GM10248 (cell line): Measurements from ENCODE around the gene SYT2.

Experiments used
- CTCF ChIA-PET: fragments of 300-600 bp; sonication (Branson Sonifier 250); formaldehyde crosslinking; extraction: SDS; loops from one replicate; lab custom pipeline; 2021; ENCODE audit warnings: antibody characterized with exemption; lab: Yijun Ruan, JAX
- POLR2A ChIA-PET: fragments of 350-650 bp; sonication (Branson Sonifier 250); formaldehyde crosslinking; extraction: SDS; loops from one replicate; lab custom pipeline; 2020; ENCODE audit warnings: antibody characterized with exemption; lab: Yijun Ruan, JAX
- DNase-seq: peaks from one replicate; pipeline ENCODE4 v3.0.0; 2012; ENCODE audit errors: extremely low spot score
- TF ChIP-seq, protein P1 (sequence below): IDR thresholded peaks from 2 replicates; pipeline ENCODE4 v1.5.1; 2012; ENCODE audit warnings: mild to moderate bottlenecking, low read depth; ENCODE audit errors: extremely low read depth, missing control alignments, control extremely low read depth

SYT2 gene

GRCh38 chr1:202590975-202591411 lies 119.3 kb downstream of the SYT2 start:
- POLR2A ChIA-PET: no interaction called here
- CTCF ChIA-PET: interaction anchor here (1.0 to 1.4 kb wide), 2 partner anchors 9 to 20 kb away, joined by 3 to 5 read pairs; no protein-coding TSS in a partner anchor
- DNase-seq: no peak
- TF ChIP-seq, protein P1, sequence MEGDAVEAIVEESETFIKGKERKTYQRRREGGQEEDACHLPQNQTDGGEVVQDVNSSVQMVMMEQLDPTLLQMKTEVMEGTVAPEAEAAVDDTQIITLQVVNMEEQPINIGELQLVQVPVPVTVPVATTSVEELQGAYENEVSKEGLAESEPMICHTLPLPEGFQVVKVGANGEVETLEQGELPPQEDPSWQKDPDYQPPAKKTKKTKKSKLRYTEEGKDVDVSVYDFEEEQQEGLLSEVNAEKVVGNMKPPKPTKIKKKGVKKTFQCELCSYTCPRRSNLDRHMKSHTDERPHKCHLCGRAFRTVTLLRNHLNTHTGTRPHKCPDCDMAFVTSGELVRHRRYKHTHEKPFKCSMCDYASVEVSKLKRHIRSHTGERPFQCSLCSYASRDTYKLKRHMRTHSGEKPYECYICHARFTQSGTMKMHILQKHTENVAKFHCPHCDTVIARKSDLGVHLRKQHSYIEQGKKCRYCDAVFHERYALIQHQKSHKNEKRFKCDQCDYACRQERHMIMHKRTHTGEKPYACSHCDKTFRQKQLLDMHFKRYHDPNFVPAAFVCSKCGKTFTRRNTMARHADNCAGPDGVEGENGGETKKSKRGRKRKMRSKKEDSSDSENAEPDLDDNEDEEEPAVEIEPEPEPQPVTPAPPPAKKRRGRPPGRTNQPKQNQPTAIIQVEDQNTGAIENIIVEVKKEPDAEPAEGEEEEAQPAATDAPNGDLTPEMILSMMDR: no peak

GRCh38 chr1:202590126-202590525 lies 120.1 kb downstream of the SYT2 start:
- TF ChIP-seq, protein P1: no peak
- ChIA-PET CTCF (interaction anchor here (0.8 to 1.2 kb wide), 3 partner anchors 10 to 277 kb away, joined by 3 to 5 read pairs (median 3); no protein-coding TSS in a partner anchor), POLR2A (no interaction called here)
- no peak for DNase-seq

GRCh38 chr1:202589190-202589930 lies 120.9 kb downstream of the SYT2 start:
- TF ChIP-seq, protein P1: no peak
- CTCF ChIA-PET: interaction anchor here (1.2 kb wide), 1 partner anchor 14 kb away, joined by 3 read pairs; no protein-coding TSS in a partner anchor
- POLR2A ChIA-PET: interaction anchor here (0.6 kb wide), 1 partner anchor 105 kb away, joined by 3 read pairs; no protein-coding TSS in a partner anchor

GRCh38 chr1:202588503-202589189 lies 121.6 kb downstream of the SYT2 start:
- POLR2A ChIA-PET: interaction anchor here (0.6 kb wide), 1 partner anchor 104 kb away, joined by 3 read pairs; no protein-coding TSS in a partner anchor
- no peak for DNase-seq
- TF ChIP-seq, protein P1: no peak
- CTCF ChIA-PET: interaction anchor here (1.1 to 6.1 kb wide), 3 partner anchors 12 to 131 kb away, joined by 3 to 39 read pairs (median 3); no protein-coding TSS in a partner anchor

More at GRCh38 chr1:202589190-202589930, 120.9 kb downstream of the SYT2 start:
- DNase-seq: no peak

DNA sequence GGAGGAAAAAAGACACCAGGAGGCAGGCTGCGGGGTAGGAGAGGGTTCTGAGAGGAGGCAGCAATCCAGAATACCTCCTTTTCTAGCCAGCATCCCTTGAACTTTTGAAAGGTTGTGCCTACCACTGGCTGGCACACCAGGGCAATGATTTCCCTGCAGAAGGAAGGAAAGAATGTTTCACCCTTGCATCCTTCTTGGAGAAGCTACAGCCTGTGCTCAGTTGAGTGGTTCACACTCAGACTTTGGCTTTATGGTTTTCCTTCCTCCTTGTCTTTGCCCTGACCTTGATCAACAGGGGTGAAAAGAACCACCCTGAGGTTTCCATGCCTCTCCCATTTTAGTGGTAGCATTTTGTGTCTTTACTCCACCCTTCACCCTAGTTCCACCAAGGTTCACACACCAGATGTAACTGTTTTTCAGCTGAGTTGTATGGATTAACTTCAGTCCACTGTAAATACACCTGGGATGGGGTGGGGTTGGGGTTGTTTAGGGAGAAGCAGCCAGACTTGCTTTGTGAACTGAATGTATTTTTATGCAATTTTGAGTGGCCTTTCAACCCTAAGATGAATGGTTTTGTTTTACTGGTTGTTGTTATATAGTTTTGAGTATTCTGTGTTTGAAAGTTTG lies 122.3 kb downstream of the SYT2 start:
- no peak for DNase-seq
- TF ChIP-seq, protein P1: no peak
- ChIA-PET CTCF (interaction anchor here (1.1 to 6.1 kb wide), 4 partner anchors 9 to 132 kb away, joined by 3 to 39 read pairs (median 6); no protein-coding TSS in a partner anchor), POLR2A (no interaction called here)

GRCh38 chr1:202586871-202587270 lies 123.4 kb downstream of the SYT2 start:
- CTCF ChIA-PET: interaction anchor here (1.1 to 6.1 kb wide), 7 partner anchors 10 to 397 kb away, joined by 3 to 39 read pairs (median 6); no protein-coding TSS in a partner anchor
- TF ChIP-seq, protein P1: no peak
- POLR2A ChIA-PET: no interaction called here
- no peak for DNase-seq
